ENCODE results near the gene LCP2. TPM values are rescaled to one million over a fixed set of nuclear protein-coding genes. Genes with fewer than 3 reads are reported as not detected.
A peak's percentile ranks its signal among the peaks of the same experiment; 100 is the strongest.

LCP2 gene
- total and polyA plus RNA-seq, 8 donors, result 1.9 to 22.0 (median 2.9) TPM

GRCh38 chr5:170257370-170257769 lies 40.2 kb downstream of the LCP2 start:
- H3K27me3 ChIP-seq, result peaks cover 0 to 4% (median 0%) of the 10 kb centered on the region in 4 donors
- FAIRE-seq, result no peak
- H3K4me1 ChIP-seq, result no peaks in the 10 kb centered on the region
- H3K4me3 ChIP-seq, result no peak overlapping the region
- 81 to 86% methylated on average over 4 of the region's 4 CpGs for WGBS, 2 donors
- DNase-seq, result no peak
- ATAC-seq, result no peak
- intact Hi-C loops (cut with DNase I), result no loop called here
- H3K36me3 ChIP-seq, result no peaks in the 10 kb centered on the region
- TF ChIP-seq CTCF (IDR thresholded peaks at IDR 0.05), result no peak
- H3K9me3 ChIP-seq, result no peaks in the 10 kb centered on the region
- no peak overlapping the region for H3K27ac ChIP-seq

- no peak for TF ChIP-seq CTCF (IDR thresholded peaks at IDR 0.05)
- FAIRE-seq, result no peak
- no peak overlapping the region for H3K27ac ChIP-seq
- 86 to 95% methylated on average over 1 of the region's 1 CpG for WGBS, 2 donors
- peaks cover 0 to 4% (median 0%) of the 10 kb centered on the region in 4 donors for H3K27me3 ChIP-seq
- H3K4me1 ChIP-seq, result no peaks in the 10 kb centered on the region
- H3K9me3 ChIP-seq, result no peaks in the 10 kb centered on the region
- intact Hi-C loops (cut with DNase I), result no loop called here
- no peak for DNase-seq
- no peak overlapping the region for H3K4me3 ChIP-seq
- no peaks in the 10 kb centered on the region for H3K36me3 ChIP-seq
- ATAC-seq, result no peak
Observed at GRCh38 chr5:170256571-170256970, 41.0 kb downstream of the LCP2 start.

- WGBS, 2 donors, result 25 to 33% methylated on average over 8 of the region's 8 CpGs
- peak overlapping the region in 2 of 4 donors; percentile 52 for H3K27ac ChIP-seq
- peaks cover 0 to 4% (median 0%) of the 10 kb centered on the region in 4 donors for H3K27me3 ChIP-seq
- no peaks in the 10 kb centered on the region for H3K9me3 ChIP-seq
- no peak overlapping the region for H3K4me3 ChIP-seq
- no peaks in the 10 kb centered on the region for H3K4me1 ChIP-seq
- ATAC-seq (peak; percentile 38 to 83 (median 76)), DNase-seq (peak in 1 of 6 donors; percentile 17), FAIRE-seq (no peak)
- TF ChIP-seq CTCF (IDR thresholded peaks at IDR 0.05), result no peak
- intact Hi-C loops (cut with DNase I), result no loop called here
- no peaks in the 10 kb centered on the region for H3K36me3 ChIP-seq
Observed at GRCh38 chr5:170254056-170254455, 43.5 kb downstream of the LCP2 start.

GRCh38 chr5:170252720-170253350 lies 44.7 kb downstream of the LCP2 start:
- Histone ChIP-seq H3K4me1 (no peaks in the 10 kb centered on the region), H3K9me3 (no peaks in the 10 kb centered on the region), H3K36me3 (no peaks in the 10 kb centered on the region), H3K27me3 (peaks cover 0 to 4% (median 0%) of the 10 kb centered on the region in 4 donors), H3K4me3 (no peak overlapping the region), H3K27ac (no peak overlapping the region)
- 37 to 49% methylated on average over 9 of the region's 9 CpGs for WGBS, 2 donors
- DNase-seq (no peak), ATAC-seq (no peak), FAIRE-seq (no peak)
- intact Hi-C loops (cut with DNase I), result no loop called here
- no peak for TF ChIP-seq CTCF (IDR thresholded peaks at IDR 0.05)

GRCh38 chr5:170252109-170252508 lies 45.5 kb downstream of the LCP2 start:
- Histone ChIP-seq H3K27ac (no peak overlapping the region), H3K27me3 (peaks cover 0 to 4% (median 0%) of the 10 kb centered on the region in 4 donors), H3K4me1 (no peaks in the 10 kb centered on the region), H3K36me3 (no peaks in the 10 kb centered on the region), H3K4me3 (no peak overlapping the region), H3K9me3 (no peaks in the 10 kb centered on the region)
- no peak for TF ChIP-seq CTCF (IDR thresholded peaks at IDR 0.05)
- WGBS, 2 donors, result 39 to 41% methylated on average over 3 of the region's 3 CpGs
- FAIRE-seq (no peak), ATAC-seq (no peak), DNase-seq (no peak)
- intact Hi-C loops (cut with DNase I), result no loop called here
